ENCODE measurements around the gene AUTS2.

- no peak for TF ChIP-seq POLR2AphosphoS5 (IDR thresholded peaks at IDR 0.05; ENCODE audit: insufficient read depth in 1 of 2, low read depth in 1 of 2)
- no peak for TF ChIP-seq CTCF (IDR thresholded peaks at IDR 0.05)
- TF ChIP-seq POLR2A (IDR thresholded peaks at IDR 0.05): no peak
Measured at GRCh38 chr7:70387217-70387616, 788.9 kb downstream of the AUTS2 start.

All from vagina (tissue), 2 donors.